ENCODE results near the gene TRAPPC1.

GRCh38 chr17:7947651-7948050, 15.9 kb upstream of the TRAPPC1 start:
- TF ChIP-seq CTCF (IDR thresholded peaks at IDR 0.05; ENCODE audit: insufficient read depth, low read length, poor library complexity, severe bottlenecking) (no peak), EZH2phosphoT487 (conservative IDR thresholded peaks at IDR 0.05; ENCODE audit: low read length) (no peak)

All from SU-DHL-6 (cell line).